Ecto neural progenitor cell (in vitro differentiated cells): ENCODE data around the gene MYCT1.
A peak's percentile ranks its signal among the peaks of the same experiment; 100 is the strongest.

Experiments used
- DNase-seq: peaks from one replicate; pipeline ENCODE4 v3.0.0-alpha.2; 2018; ENCODE audit warnings: low spot score

Gene MYCT1

DNA sequence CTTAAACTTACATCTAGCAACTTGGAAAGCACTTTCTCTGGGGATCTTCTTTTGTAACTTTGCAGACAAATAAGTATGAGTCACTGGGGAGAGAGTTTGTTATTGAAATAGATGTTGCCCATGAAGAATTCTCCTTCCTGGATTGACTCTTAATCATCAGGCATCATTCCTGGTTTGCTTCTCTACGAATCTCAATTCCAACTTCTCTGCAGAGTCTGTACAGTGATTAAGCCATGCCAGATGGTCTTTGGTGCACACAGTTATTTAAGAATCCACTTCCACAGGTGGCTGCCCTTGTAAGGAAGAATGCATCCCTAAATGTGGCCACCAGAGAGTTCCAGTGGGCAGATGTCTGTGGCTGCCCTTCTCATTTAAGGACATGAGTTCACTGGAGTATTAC, 25.7 kb downstream of the MYCT1 start:
- no peak for DNase-seq

- DNase-seq, result no peak
Observed at GRCh38 chr6:152726313-152726712, 28.6 kb downstream of the MYCT1 start.

GRCh38 chr6:152727507-152727906, 29.8 kb downstream of the MYCT1 start:
- no peak for DNase-seq

GRCh38 chr6:152734630-152735029, 36.9 kb downstream of the MYCT1 start:
- DNase-seq, result no peak

- DNase-seq, result no peak
Observed at GRCh38 chr6:152736687-152737273, 39.1 kb downstream of the MYCT1 start.

GRCh38 chr6:152745509-152746171, 47.9 kb downstream of the MYCT1 start:
- no peak for DNase-seq

GRCh38 chr6:152746172-152746553, 48.5 kb downstream of the MYCT1 start:
- no peak for DNase-seq

DNA sequence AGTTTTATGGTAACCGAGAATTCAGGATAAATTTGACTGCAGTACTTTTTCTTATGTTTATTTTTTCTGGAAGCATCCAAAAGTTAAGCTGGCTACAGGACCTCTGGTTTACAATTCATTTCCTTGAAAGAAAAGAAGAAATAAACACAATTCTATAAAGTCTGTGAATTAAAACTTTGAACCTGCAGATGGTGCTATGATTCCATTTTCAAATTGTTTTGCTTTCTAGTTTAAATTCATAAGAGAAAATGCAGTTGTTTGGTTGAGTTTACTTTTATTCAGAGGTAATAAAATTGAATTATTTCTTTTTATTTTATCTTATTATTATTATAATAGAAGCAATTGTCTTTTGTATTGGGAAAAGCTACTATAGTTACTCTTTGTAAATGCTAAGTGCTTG, 51.1 kb downstream of the MYCT1 start:
- no peak for DNase-seq

GRCh38 chr6:152749336-152749735, 51.6 kb downstream of the MYCT1 start:
- DNase-seq, result no peak

DNA sequence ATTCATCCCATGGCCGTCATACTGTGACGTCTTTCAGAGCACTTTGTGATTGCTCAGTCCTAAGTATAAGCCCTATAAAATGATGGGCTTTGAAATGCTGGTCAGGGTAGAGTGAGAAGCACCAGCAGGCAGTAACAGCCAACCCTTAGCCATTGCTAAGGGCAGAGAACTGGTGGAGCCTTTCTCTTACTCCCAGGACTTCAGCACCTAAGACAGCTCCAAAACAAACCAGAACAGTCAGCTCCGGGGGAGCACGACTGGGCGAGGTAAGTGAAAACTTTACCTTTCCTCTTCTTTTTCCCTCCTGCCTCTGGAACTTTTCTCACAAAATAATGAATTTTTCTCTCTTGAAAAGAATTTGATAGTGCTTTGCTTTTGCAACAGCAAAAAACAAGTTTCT, 53.0 kb downstream of the MYCT1 start, which contains the start of gene VIP:
TSS of gene VIP (plus strand) at position 104 of the 400 bp plus-strand sequence. CDS start 1,381 bp downstream, outside the sequence.
- DNase-seq, result peak; percentile 62

GRCh38 chr6:152765331-152765730, 67.6 kb downstream of the MYCT1 start:
- DNase-seq, result no peak

GRCh38 chr6:152769159-152769558, 71.5 kb downstream of the MYCT1 start:
- no peak for DNase-seq

DNA sequence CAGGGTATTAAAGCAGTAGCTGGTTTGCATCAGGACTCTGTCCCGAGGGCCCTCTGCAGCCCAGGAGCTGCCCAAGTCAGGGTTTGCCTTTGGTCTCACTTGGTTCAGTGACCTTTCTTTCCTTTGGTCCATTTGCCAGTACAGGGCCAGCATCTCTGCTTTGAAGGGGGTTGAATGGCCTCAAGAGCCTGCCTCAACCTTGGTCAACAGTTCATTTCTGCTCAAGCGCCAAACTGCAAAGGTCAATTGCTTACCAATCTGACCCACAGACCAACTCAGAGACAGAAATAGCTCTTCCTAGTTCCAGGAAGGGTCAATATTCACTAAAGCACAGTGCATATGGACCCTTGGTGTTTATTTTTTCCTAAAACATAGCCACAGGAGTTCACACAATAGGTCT, 72.3 kb downstream of the MYCT1 start:
- DNase-seq, result no peak

DNA sequence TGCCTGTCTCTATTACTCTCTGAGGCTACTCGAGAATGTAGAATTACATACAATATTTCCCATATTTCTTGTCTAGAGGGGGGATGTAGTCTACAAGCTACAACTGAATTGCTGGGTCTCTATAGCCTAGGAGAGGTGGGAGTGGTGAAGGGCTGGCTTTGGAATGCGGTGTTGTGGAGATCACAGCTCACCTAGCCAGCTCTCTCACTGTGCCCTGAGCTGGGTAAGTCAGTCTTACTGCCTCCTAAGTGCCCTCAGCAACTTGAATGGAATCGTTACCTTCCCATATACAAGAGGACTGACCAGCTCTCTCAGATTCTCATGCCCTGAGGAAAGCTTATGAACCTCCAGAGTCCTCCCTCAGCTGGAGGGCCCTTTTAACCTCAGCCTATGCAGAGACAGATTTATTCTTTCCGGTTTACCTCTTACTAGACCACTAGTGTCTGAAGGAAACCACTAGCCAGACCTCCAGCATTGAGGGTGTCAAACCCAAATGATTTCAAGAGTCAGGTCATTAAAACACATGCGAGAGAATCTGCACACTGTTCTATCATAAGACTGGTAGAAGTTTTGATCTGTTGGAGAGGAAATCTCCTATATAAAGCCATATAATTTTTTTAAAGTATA, 73.5 kb downstream of the MYCT1 start:
- DNase-seq, result no peak
